GM21447 (cell line): ENCODE measurements around the gene FHIT.

Experiments
- ATAC-seq: cut with Tn5 transposase; IDR thresholded peaks from one replicate; pipeline ENCODE4 v1.9.1; 2021; ENCODE audit not compliant: unreplicated experiment

Gene FHIT

GRCh38 chr3:60266444-60266843, 984.8 kb downstream of the FHIT start:
- ATAC-seq = no peak

GRCh38 chr3:60263191-60263590, 988.1 kb downstream of the FHIT start:
- no peak for ATAC-seq

- no peak for ATAC-seq
These were observed 988.7 kb downstream of the FHIT start for GRCh38 chr3:60262546-60262945.

- no peak for ATAC-seq
These were observed 990.7 kb downstream of the FHIT start for GRCh38 chr3:60260546-60260945.

GRCh38 chr3:60250810-60251209, 1000.4 kb downstream of the FHIT start:
- no peak for ATAC-seq

- no peak for ATAC-seq
These were observed 1001.0 kb downstream of the FHIT start for GRCh38 chr3:60250206-60250605.

GRCh38 chr3:60246361-60246760, 1004.9 kb downstream of the FHIT start:
- no peak for ATAC-seq

GRCh38 chr3:60243456-60243855, 1007.8 kb downstream of the FHIT start:
- ATAC-seq = no peak

GRCh38 chr3:60240492-60240891, 1010.8 kb downstream of the FHIT start:
- ATAC-seq = no peak

GRCh38 chr3:60238550-60238949, 1012.7 kb downstream of the FHIT start:
- ATAC-seq = no peak

GRCh38 chr3:60229502-60229901, 1021.8 kb downstream of the FHIT start:
- ATAC-seq = no peak

- no peak for ATAC-seq
These were observed 1022.4 kb downstream of the FHIT start for GRCh38 chr3:60228823-60229222.

- no peak for ATAC-seq
These were observed 1024.3 kb downstream of the FHIT start for GRCh38 chr3:60226912-60227311.

GRCh38 chr3:60225848-60226247, 1025.4 kb downstream of the FHIT start:
- ATAC-seq = no peak

GRCh38 chr3:60220768-60221167, 1030.5 kb downstream of the FHIT start:
- no peak for ATAC-seq

- ATAC-seq = no peak
These were observed 1031.8 kb downstream of the FHIT start for GRCh38 chr3:60219501-60219900.

- ATAC-seq = no peak
These were observed 1033.9 kb downstream of the FHIT start for GRCh38 chr3:60217156-60217911.

GRCh38 chr3:60216462-60217075, 1034.7 kb downstream of the FHIT start:
- no peak for ATAC-seq

- no peak for ATAC-seq
These were observed 1035.3 kb downstream of the FHIT start for GRCh38 chr3:60215946-60216345.

GRCh38 chr3:60207905-60208304, 1043.3 kb downstream of the FHIT start:
- no peak for ATAC-seq

- ATAC-seq = no peak
These were observed 1045.0 kb downstream of the FHIT start for GRCh38 chr3:60206206-60206605.

GRCh38 chr3:60202052-60202726, 1049.1 kb downstream of the FHIT start:
- no peak for ATAC-seq
